H9 (cell line): ENCODE results near the gene TTLL3. TPM values are rescaled to one million over a fixed set of nuclear protein-coding genes. Genes with fewer than 3 reads are reported as not detected.

Source experiments
- DNase-seq: peaks from one replicate; pipeline ENCODE4 v3.0.0-alpha.2; 2017
- H2AFZ ChIP-seq: one replicate; pipeline ENCODE4 v1.6.1; 2013; ENCODE audit warnings: mild to moderate bottlenecking, low read length, control low read depth, moderate library complexity
- H2AK5ac ChIP-seq: 2 replicates; pipeline ENCODE4 v1.6.1; 2013; ENCODE audit warnings: low read length, control low read depth, mixed read lengths; ENCODE audit not compliant: insufficient read length
- H2BK120ac ChIP-seq: one replicate; pipeline ENCODE4 v1.6.1; 2013; ENCODE audit warnings: low read depth, mild to moderate bottlenecking, low read length, control low read depth, inconsistent platforms; ENCODE audit not compliant: poor library complexity, severe bottlenecking
- H2BK12ac ChIP-seq: 2 replicates; pipeline ENCODE4 v1.6.1; 2013; ENCODE audit warnings: low read length, control low read depth, mixed read lengths, low read depth; ENCODE audit not compliant: insufficient read length
- H2BK15ac ChIP-seq: 2 replicates; pipeline ENCODE4 v1.6.1; 2013; ENCODE audit warnings: low read depth, low read length, control low read depth
- H2BK20ac ChIP-seq: one replicate; pipeline ENCODE4 v1.6.1; 2013; ENCODE audit warnings: low read depth, mild to moderate bottlenecking, low read length, control low read depth, inconsistent platforms; ENCODE audit not compliant: poor library complexity, severe bottlenecking
- H2BK5ac ChIP-seq: 2 replicates; pipeline ENCODE4 v1.6.1; 2013; ENCODE audit warnings: low read length, control low read depth, mixed read lengths; ENCODE audit not compliant: insufficient read length
- H3K14ac ChIP-seq: 2 replicates; pipeline ENCODE4 v1.6.1; 2013; ENCODE audit warnings: low read length, control low read depth; ENCODE audit not compliant: insufficient read depth
- H3K18ac ChIP-seq: 2 replicates; pipeline ENCODE4 v1.6.1; 2013; ENCODE audit warnings: low read depth, mild to moderate bottlenecking, mixed read lengths, low read length, control low read depth; ENCODE audit not compliant: insufficient read length
- H3K23ac ChIP-seq: 2 replicates; pipeline ENCODE4 v1.6.1; 2013; ENCODE audit warnings: low read length, control low read depth, mixed read lengths, low read depth; ENCODE audit not compliant: insufficient read length
- H3K23me2 ChIP-seq: 2 replicates; pipeline ENCODE4 v1.6.1; 2013; ENCODE audit warnings: low read depth, mild to moderate bottlenecking, mixed read lengths, low read length, control low read depth; ENCODE audit not compliant: insufficient read length, poor library complexity, severe bottlenecking
- H3K27ac ChIP-seq: 2 replicates; pipeline ENCODE4 v1.5.1; 2013; ENCODE audit warnings: low read length, control low read depth, mixed read lengths, low read depth; ENCODE audit not compliant: insufficient read length
- H3K27me3 ChIP-seq: 2 replicates; pipeline ENCODE4 v1.6.1; 2013; ENCODE audit warnings: low read length, control low read depth, inconsistent platforms; ENCODE audit not compliant: insufficient read depth
- H3K4ac ChIP-seq: 2 replicates; pipeline ENCODE4 v1.6.1; 2013; ENCODE audit warnings: low read depth, mild to moderate bottlenecking, control low read depth, inconsistent platforms, low read length, moderate library complexity
- H3K4me1 ChIP-seq: 2 replicates; pipeline ENCODE4 v1.6.1; 2013; ENCODE audit warnings: low read length, control low read depth, inconsistent platforms; ENCODE audit not compliant: insufficient read depth
- H3K4me2 ChIP-seq: 2 replicates; pipeline ENCODE4 v1.6.1; 2013; ENCODE audit warnings: low read length, control low read depth, mixed read lengths; ENCODE audit not compliant: insufficient read length, insufficient read depth
- H3K56ac ChIP-seq: 2 replicates; pipeline ENCODE4 v1.6.1; 2013; ENCODE audit warnings: low read depth, mild to moderate bottlenecking, mixed read lengths, low read length, control low read depth; ENCODE audit not compliant: insufficient read length
- H3K79me1 ChIP-seq: 2 replicates; pipeline ENCODE4 v1.6.1; 2013; ENCODE audit warnings: low read depth, mild to moderate bottlenecking, moderate library complexity, low read length, control low read depth, inconsistent platforms; ENCODE audit not compliant: insufficient read depth, poor library complexity, severe bottlenecking
- H3K79me2 ChIP-seq: 2 replicates; pipeline ENCODE4 v1.6.1; 2013; ENCODE audit warnings: low read length, control low read depth, inconsistent platforms; ENCODE audit not compliant: insufficient read depth
- H3K9ac ChIP-seq: 2 replicates; pipeline ENCODE4 v1.6.1; 2013; ENCODE audit warnings: low read length, control low read depth, mixed read lengths; ENCODE audit not compliant: insufficient read length; ENCODE audit errors: extremely low read depth
- H3K9me3 ChIP-seq: one replicate; pipeline ENCODE4 v1.6.1; 2013; ENCODE audit warnings: low read depth, low read length, inconsistent platforms; ENCODE audit not compliant: control insufficient read depth
- H3T11ph ChIP-seq: one replicate; pipeline ENCODE4 v1.6.1; 2013; ENCODE audit warnings: mild to moderate bottlenecking, low read length, control low read depth, inconsistent platforms
- H4K20me1 ChIP-seq: one replicate; pipeline ENCODE4 v1.6.1; 2013; ENCODE audit not compliant: control insufficient read depth, insufficient read length, insufficient read depth
- H4K5ac ChIP-seq: 2 replicates; pipeline ENCODE4 v1.6.1; 2013; ENCODE audit warnings: low read depth, mild to moderate bottlenecking, mixed read lengths, low read length, control low read depth; ENCODE audit not compliant: insufficient read length
- H4K8ac ChIP-seq: replicated peaks from 2 replicates; pipeline ENCODE4 v1.6.1; 2013; ENCODE audit warnings: low read length, control low read depth, mixed read lengths, low read depth; ENCODE audit not compliant: insufficient read length
- H4K91ac ChIP-seq: 2 replicates; pipeline ENCODE4 v1.6.1; 2013; ENCODE audit warnings: low read depth, mild to moderate bottlenecking, moderate library complexity, mixed read lengths, low read length, control low read depth; ENCODE audit not compliant: insufficient read length
- H3K27ac Mint-ChIP-seq, 3 experiments: 2 replicates in 2 of 3; 3 replicates in 1 of 3; pipeline ENCODE4 v1.8.0; 2020 to 2021; ENCODE audit warnings: mixed read lengths in 3 of 3, mild to moderate bottlenecking in 1 of 3, moderate library complexity in 1 of 3
- H3K27me3 Mint-ChIP-seq: 2 replicates; pipeline ENCODE4 v1.8.0; 2021; ENCODE audit warnings: low read depth, mild to moderate bottlenecking, moderate library complexity, mixed read lengths
- H3K36me3 Mint-ChIP-seq, 3 experiments: 2 replicates in 2 of 3; 3 replicates in 1 of 3; pipeline ENCODE4 v1.8.0; 2020 to 2021; ENCODE audit warnings: low read depth in 3 of 3, mixed read lengths in 3 of 3; ENCODE audit not compliant: insufficient read depth in 1 of 3
- H3K4me1 Mint-ChIP-seq, 2 experiments: 2 replicates each; pipeline ENCODE4 v1.8.0; 2020; ENCODE audit warnings: mixed read lengths in 2 of 2
- H3K4me3 Mint-ChIP-seq, 2 experiments: 2 replicates in 1 of 2; 3 replicates in 1 of 2; pipeline ENCODE4 v1.8.0; 2020 to 2021; ENCODE audit warnings: mild to moderate bottlenecking in 2 of 2, mixed read lengths in 2 of 2, moderate library complexity in 1 of 2
- H3K9me3 Mint-ChIP-seq, 2 experiments: 2 replicates in 1 of 2; 3 replicates in 1 of 2; pipeline ENCODE4 v1.8.0; 2020; ENCODE audit warnings: mild to moderate bottlenecking in 2 of 2, mixed read lengths in 2 of 2, moderate library complexity in 1 of 2
- WGBS: extraction: QIAGEN DNeasy Blood & Tissue Kit; methylation state at CpG from one replicate; pipeline ENCODE4 v1.1.7; 2013; ENCODE audit warnings: missing lambda C conversion rate, low lambda C conversion rate, mixed read lengths; ENCODE audit not compliant: insufficient read length; ENCODE audit errors: extremely low coverage; 5-methylcytosine and 5-hydroxymethylcytosine counted together
- total RNA-seq: library from RNA; stranded (reverse); gene quantifications from 2 replicates; pipeline ENCODE4 v1.2.1, GENCODE V29; 2021
- TF ChIP-seq, protein P1 (sequence below): fragments of 200-600 bp; sonication (generic); conservative IDR thresholded peaks from 3 replicates; pipeline ENCODE4 v1.8.0; 2021; ENCODE audit warnings: antibody characterized with exemption, mild to moderate bottlenecking

TTLL3 gene
- total RNA-seq, 1 experiment from 2014 or later: 14.4 TPM

DNA sequence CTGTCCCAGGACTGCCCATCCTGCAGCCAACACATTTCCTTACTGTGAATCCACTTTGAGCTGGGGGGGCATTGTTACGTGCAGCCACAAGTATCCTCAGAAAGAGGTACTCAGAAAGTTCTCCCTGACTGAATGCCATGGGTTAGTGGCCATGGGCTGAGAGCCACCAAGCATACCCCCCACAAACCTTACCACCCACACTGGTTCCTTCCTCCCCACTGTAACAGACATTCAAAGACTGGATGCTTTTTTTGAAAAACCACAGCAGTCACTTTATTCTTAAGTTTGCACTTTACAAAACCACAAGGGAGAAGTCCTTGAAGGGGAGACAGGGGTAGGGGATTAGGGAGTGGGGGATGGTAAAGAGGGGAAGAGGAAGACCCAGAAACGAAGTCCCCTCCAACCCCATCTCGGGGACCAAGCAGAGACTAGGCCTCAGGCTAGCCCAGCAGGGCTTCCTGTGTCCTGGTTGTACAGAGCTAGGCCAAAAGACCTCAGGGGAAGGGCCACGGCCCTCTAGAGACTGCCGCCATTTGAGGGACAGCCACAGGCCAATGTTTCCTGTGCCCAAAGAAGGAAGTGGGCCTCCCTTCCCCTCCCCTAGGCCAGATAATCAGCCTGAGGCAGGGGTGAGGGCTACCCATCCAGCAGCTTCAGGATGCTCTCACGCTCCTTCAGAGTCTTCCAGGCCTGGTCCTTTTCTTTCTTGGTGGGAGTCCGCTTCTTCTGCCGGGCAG is 30.2 kb upstream of the TTLL3 start:
- Histone ChIP-seq H3K23me2 (no peaks in the 10 kb centered on the region), H3K79me2 (no peaks in the 10 kb centered on the region), H4K8ac (no peak overlapping the region), H4K5ac (no peak overlapping the region), H3K23ac (no peak overlapping the region), H3K18ac (no peak overlapping the region), H3K14ac (no peak overlapping the region), H3K4me1 (no peaks in the 10 kb centered on the region), H2BK15ac (no peak overlapping the region), H3K27me3 (no peaks in the 10 kb centered on the region; the same call in 1 of the 2 replicates), H2BK120ac (no peak overlapping the region), H3K56ac (no peak overlapping the region), H2BK5ac (no peak overlapping the region), H3K9me3 (no peaks in the 10 kb centered on the region), H3K4ac (no peak overlapping the region), H2AFZ (no peak overlapping the region), H2BK20ac (no peak overlapping the region), H4K20me1 (no peaks in the 10 kb centered on the region), H2AK5ac (no peak overlapping the region), H3K79me1 (no peaks in the 10 kb centered on the region), H2BK12ac (no peak overlapping the region), H3T11ph (no peak overlapping the region), H3K4me2 (no peak overlapping the region), H3K27ac (no peak overlapping the region), H4K91ac (no peak overlapping the region), H3K9ac (no peak overlapping the region)
- Mint-ChIP-seq H3K27me3 (peaks cover 9% of the 10 kb centered on the region), H3K36me3 (peaks cover 11 to 45% (median 39%) of the 10 kb centered on the region in 3 experiments; a peak in 6 of 7 replicates), H3K4me1 (peaks cover 7 to 8% of the 10 kb centered on the region in 2 experiments; a peak in 3 of 4 replicates), H3K4me3 (no peak overlapping the region), H3K27ac (peak overlapping the region in 1 of 3 experiments; percentile 70; a peak in 1 of 7 replicates), H3K9me3 (no peaks in the 10 kb centered on the region)
- DNase-seq: no peak
- TF ChIP-seq, protein P1, sequence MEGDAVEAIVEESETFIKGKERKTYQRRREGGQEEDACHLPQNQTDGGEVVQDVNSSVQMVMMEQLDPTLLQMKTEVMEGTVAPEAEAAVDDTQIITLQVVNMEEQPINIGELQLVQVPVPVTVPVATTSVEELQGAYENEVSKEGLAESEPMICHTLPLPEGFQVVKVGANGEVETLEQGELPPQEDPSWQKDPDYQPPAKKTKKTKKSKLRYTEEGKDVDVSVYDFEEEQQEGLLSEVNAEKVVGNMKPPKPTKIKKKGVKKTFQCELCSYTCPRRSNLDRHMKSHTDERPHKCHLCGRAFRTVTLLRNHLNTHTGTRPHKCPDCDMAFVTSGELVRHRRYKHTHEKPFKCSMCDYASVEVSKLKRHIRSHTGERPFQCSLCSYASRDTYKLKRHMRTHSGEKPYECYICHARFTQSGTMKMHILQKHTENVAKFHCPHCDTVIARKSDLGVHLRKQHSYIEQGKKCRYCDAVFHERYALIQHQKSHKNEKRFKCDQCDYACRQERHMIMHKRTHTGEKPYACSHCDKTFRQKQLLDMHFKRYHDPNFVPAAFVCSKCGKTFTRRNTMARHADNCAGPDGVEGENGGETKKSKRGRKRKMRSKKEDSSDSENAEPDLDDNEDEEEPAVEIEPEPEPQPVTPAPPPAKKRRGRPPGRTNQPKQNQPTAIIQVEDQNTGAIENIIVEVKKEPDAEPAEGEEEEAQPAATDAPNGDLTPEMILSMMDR: no peak
- WGBS: no CpG with 5 or more reads among the region's 8 CpGs
